Karpas-422 (cell line): ENCODE results near the gene TSEN2. TPM values are rescaled to one million over a fixed set of nuclear protein-coding genes. Genes with fewer than 3 reads are reported as not detected.

Experiments
- DNase-seq: peaks from one replicate; pipeline ENCODE4 v3.0.0-alpha.2; 2015
- H2AFZ ChIP-seq: fragments of 200-600 bp; sonication (generic); 2 replicates; pipeline ENCODE4 v1.6.1; 2014; ENCODE audit warnings: antibody characterized with exemption, low read length, mixed read lengths
- H3K27ac ChIP-seq: fragments of 200-600 bp; sonication (generic); 2 replicates; pipeline ENCODE4 v1.5.1; 2014; ENCODE audit warnings: mild to moderate bottlenecking, low read length, moderate library complexity
- H3K27me3 ChIP-seq: fragments of 200-600 bp; sonication (generic); 2 replicates; pipeline ENCODE4 v1.6.1; 2014; ENCODE audit warnings: low read length, mixed read lengths
- H3K36me3 ChIP-seq: fragments of 200-600 bp; sonication (generic); 2 replicates; pipeline ENCODE4 v1.6.1; 2014; ENCODE audit warnings: low read length, mixed read lengths; ENCODE audit not compliant: insufficient read depth
- H3K4me1 ChIP-seq: fragments of 200-600 bp; sonication (generic); 2 replicates; pipeline ENCODE4 v1.6.1; 2014; ENCODE audit warnings: mild to moderate bottlenecking, low read length, mixed read lengths
- H3K4me2 ChIP-seq: fragments of 200-600 bp; sonication (generic); 2 replicates; pipeline ENCODE4 v1.6.1; 2014; ENCODE audit warnings: low read length, low read depth, mild to moderate bottlenecking; ENCODE audit not compliant: poor library complexity, severe bottlenecking
- H3K4me3 ChIP-seq: fragments of 200-600 bp; sonication (generic); 2 replicates; pipeline ENCODE4 v1.5.1; 2014; ENCODE audit warnings: mild to moderate bottlenecking, antibody characterized with exemption, low read length, mixed read lengths
- H3K79me2 ChIP-seq: fragments of 200-600 bp; sonication (generic); 2 replicates; pipeline ENCODE4 v1.6.1; 2014; ENCODE audit warnings: mild to moderate bottlenecking, low read length, mixed read lengths
- H3K9ac ChIP-seq: fragments of 200-600 bp; sonication (generic); 2 replicates; pipeline ENCODE4 v1.6.0; 2014; ENCODE audit warnings: low read length
- H3K9me2 ChIP-seq: fragments of 200-600 bp; sonication (generic), shearing (Covaris generic); replicated peaks from 2 replicates; pipeline ENCODE4 v1.6.0; 2014; ENCODE audit warnings: mild to moderate bottlenecking, low read length, moderate library complexity; ENCODE audit not compliant: insufficient read depth
- H3K9me3 ChIP-seq: fragments of 300-700, 200-600 bp; sonication (generic); 2 replicates; pipeline ENCODE4 v1.6.1; 2014; ENCODE audit warnings: low read length, mixed read lengths
- H4K20me1 ChIP-seq: fragments of 200-600 bp; sonication (generic); 2 replicates; pipeline ENCODE4 v1.6.1; 2014; ENCODE audit warnings: mild to moderate bottlenecking, antibody characterized with exemption, low read length, low read depth; ENCODE audit not compliant: insufficient read depth
- total RNA-seq: library from RNA; depleted of rRNA; stranded (reverse); fragments of >200 nt; shearing (Covaris generic); gene quantifications from 2 replicates; pipeline ENCODE4 v1.2.3, GENCODE V29; 2014; ENCODE audit warnings: low replicate concordance; rRNA removed

Gene TSEN2
- total RNA-seq = 19.3 and 28.4 TPM in 2 replicates

DNA sequence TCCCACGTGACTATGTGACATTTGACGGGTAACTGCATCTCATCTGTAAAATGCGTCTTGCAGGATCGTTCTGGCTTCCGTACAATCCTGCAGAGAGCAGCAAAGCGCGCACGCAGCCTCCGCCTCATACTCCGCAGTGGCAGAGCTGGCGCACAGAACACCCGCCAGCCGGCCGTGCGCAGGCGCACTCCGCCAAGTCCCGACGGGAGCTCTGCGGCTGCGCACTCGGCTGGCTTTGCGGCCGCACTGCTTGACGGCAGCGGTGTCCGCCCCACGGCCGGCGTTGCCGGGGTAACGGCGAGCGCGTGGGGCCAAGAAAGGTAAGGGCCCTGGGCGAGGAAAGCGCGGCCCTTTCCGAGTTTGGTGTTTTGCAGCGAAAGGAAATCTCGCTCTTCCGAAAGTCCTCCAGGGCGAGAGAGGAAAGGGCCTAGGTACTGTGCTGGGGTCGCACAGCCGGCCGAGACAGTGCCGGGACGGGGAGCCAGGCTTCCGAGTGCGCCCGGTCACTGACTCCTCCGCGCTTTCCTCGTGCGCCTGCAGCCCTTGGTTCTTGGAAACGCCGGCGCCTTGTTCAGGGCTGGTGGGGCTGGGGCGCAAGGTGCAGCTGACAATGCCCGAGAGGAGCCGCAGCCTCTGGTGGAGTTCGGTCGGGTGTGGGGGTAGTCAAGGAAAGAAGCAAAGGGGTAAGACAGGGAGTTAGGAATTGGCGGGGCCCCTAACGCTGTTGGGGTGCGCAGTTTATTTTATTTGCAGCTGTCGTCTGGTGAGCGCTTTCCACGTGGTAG lies at the start of gene TSEN2:
Gene TSEN2 (plus strand): TSS at position 283 of the 785 bp plus-strand sequence. CDS start 5,321 bp downstream, outside the sequence.
- H3K27me3 ChIP-seq = no peaks in the 10 kb centered on the region
- H3K4me2 ChIP-seq = peak within 1 kb of the TSS; percentile 96
- peaks cover 17% of the 10 kb centered on the region; the same call in 1 of the 2 replicates for H4K20me1 ChIP-seq
- no peaks in the 10 kb centered on the region for H3K9me2 ChIP-seq
- H3K27ac ChIP-seq = peak within 1 kb of the TSS; percentile 67; the same call in 1 of the 2 replicates
- peaks cover 10% of the 10 kb centered on the region for H3K79me2 ChIP-seq
- H3K9ac ChIP-seq = peak within 1 kb of the TSS; percentile 85
- no peaks in the 10 kb centered on the region for H3K9me3 ChIP-seq
- DNase-seq = peak; percentile 98
- H2AFZ ChIP-seq = peak within 1 kb of the TSS; percentile 99
- peak within 1 kb of the TSS; percentile 80 for H3K4me3 ChIP-seq
- H3K36me3 ChIP-seq = peaks cover 7% of the 10 kb centered on the region; the same call in 1 of the 2 replicates
- peaks cover 22% of the 10 kb centered on the region for H3K4me1 ChIP-seq

DNA sequence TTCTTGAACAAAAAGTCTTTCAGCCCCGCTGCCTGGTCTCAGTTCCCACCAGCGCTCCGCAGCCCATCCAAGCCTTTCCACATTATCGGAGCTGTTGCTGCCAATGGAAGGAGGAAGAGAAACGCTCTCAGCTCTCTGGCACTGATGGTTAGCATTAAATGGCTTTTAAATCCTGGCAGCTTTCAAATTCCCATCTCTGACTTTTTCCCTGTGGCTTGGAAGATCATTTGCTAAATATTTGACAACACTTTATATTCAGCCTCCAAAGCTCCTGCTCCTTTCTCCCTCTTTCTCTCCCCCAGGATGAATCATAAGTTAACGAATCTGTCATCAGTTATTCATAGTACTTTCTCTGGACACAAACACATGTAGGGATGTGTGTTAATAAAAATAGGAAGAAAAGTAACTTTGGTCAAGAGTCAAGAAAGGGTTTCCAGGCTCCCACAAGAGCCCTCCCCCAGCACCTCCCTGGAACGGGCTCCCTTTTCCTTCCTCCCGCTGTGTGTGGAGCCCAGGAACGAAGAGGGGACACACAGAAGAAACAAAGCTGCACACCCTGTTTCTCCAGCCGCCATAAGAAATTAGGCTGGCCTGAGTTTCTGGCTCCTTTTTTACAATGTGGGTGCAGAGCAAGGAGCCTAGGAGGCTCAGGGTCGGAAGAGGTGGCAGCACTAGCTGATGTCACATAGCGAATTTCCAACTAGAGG lies 47.6 kb upstream of the TSEN2 start:
- Histone ChIP-seq H3K4me1 (no peaks in the 10 kb centered on the region), H3K27me3 (no peaks in the 10 kb centered on the region), H3K36me3 (no peaks in the 10 kb centered on the region), H2AFZ (no peak overlapping the region), H3K9me2 (no peaks in the 10 kb centered on the region), H4K20me1 (no peaks in the 10 kb centered on the region), H3K4me3 (no peak overlapping the region), H3K4me2 (no peak overlapping the region), H3K79me2 (no peaks in the 10 kb centered on the region), H3K9me3 (no peaks in the 10 kb centered on the region), H3K9ac (no peak overlapping the region), H3K27ac (no peak overlapping the region)
- no peak for DNase-seq

DNA sequence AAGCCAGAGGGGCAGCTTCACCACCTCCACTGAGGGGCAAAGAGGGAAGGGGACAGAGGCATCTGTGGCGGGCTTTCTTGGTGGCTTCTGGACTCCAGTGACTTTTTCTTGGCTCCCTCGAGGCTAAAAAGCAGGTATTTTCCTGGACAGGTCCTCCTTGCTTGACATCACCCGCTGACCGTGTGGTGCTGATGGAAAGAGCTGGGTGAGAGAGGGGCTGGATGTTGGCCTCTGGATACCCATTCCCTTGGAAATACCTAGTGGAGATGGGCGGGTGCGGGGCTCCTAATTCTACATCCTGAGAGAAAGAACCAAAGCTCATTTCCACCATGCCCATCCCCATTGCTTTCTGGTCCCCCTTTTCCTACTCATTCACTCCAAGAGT lies 47.1 kb upstream of the TSEN2 start:
- Histone ChIP-seq H3K9me2 (no peaks in the 10 kb centered on the region), H3K4me1 (no peaks in the 10 kb centered on the region), H3K27me3 (no peaks in the 10 kb centered on the region), H3K4me2 (no peak overlapping the region), H3K9ac (no peak overlapping the region), H3K36me3 (no peaks in the 10 kb centered on the region), H2AFZ (no peak overlapping the region), H3K27ac (no peak overlapping the region), H3K9me3 (no peaks in the 10 kb centered on the region), H4K20me1 (no peaks in the 10 kb centered on the region), H3K4me3 (no peak overlapping the region), H3K79me2 (no peaks in the 10 kb centered on the region)
- no peak for DNase-seq

DNA sequence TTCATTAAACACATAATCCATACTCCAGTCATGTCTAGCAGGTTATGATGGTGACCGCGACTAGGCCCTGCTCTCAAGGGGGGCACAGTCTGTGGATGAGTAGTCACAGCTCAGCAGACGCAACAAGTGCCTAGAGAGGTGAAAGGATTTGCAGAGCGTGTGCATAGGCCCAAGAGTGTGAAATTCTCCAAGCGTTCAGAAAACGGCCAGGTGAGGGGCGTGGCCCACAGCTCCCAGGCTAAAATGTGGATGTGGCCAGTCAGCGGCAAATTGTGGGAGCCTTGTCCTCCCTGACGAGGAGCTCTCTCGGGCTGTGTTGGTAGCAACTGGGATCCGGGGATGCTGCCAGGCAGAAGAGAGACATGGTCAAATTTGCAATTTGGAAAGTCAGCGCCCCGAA lies 46.4 kb upstream of the TSEN2 start:
- H3K79me2 ChIP-seq = no peaks in the 10 kb centered on the region
- H3K4me1 ChIP-seq = no peaks in the 10 kb centered on the region
- no peaks in the 10 kb centered on the region for H3K9me2 ChIP-seq
- H3K4me2 ChIP-seq = no peak overlapping the region
- no peak for DNase-seq
- H3K27me3 ChIP-seq = no peaks in the 10 kb centered on the region
- no peak overlapping the region for H3K27ac ChIP-seq
- no peak overlapping the region for H2AFZ ChIP-seq
- no peak overlapping the region for H3K4me3 ChIP-seq
- no peaks in the 10 kb centered on the region for H3K9me3 ChIP-seq
- no peak overlapping the region for H3K9ac ChIP-seq
- H3K36me3 ChIP-seq = no peaks in the 10 kb centered on the region
- H4K20me1 ChIP-seq = no peaks in the 10 kb centered on the region

DNA sequence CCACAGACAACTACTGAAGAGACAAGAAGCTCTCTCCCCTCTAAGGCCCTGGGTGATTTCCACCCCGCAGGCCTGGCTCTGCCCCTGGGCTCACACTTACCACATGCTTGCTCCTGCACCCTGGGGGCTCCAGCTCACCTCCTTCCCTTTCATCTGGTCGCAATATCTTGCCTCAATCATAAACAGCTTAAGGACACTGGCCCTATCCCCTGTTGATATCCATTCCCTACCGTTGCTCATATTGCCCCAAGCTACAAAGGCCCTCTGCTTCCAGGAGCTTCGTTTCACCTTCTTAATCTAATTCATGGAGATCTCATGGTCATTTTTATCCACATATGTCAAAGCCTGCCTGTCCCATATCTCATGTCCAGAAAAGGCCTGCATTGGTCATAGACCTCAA lies 46.0 kb upstream of the TSEN2 start:
- H4K20me1 ChIP-seq = no peaks in the 10 kb centered on the region
- DNase-seq = no peak
- no peaks in the 10 kb centered on the region for H3K27me3 ChIP-seq

DNA sequence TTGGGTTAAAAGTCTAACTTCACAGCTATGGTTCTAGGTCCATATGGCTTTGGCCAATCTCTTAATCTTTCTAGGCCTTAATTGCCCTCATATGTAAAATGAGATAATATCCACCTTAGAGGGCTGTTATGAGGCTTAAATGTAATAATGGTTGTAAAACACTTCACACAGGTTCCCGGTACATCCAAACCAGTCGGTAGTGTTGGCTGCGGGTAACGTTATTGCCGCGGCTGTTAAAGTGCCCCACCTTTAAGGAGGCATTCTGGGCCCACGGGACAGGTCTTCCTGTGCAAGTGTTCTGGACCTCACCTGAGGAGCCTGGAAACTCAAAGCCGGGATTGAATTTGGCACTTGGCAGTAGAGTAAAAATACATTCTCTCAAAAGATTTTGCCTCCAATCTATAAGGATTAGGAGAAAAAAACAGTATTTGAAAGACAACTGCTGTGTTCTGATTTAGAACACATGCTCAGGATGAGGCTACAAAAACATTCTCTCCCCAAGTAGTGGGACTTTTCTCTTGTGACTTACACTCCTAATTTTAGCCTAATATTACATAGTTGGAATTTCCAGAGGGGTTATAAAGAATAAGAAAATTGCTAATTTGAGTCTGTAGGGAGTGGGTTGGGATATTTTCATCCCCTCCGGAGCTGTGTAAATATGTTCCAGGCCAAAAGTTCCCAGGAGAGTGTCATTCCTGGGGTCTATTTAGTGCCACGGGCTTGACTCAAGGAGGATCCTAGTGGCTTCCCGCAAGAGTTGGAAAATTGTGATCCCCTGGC lies 44.9 kb upstream of the TSEN2 start:
- Histone ChIP-seq H3K36me3 (no peaks in the 10 kb centered on the region), H3K9me2 (no peaks in the 10 kb centered on the region), H3K79me2 (no peaks in the 10 kb centered on the region), H2AFZ (no peak overlapping the region), H3K9me3 (no peaks in the 10 kb centered on the region), H3K4me2 (no peak overlapping the region), H3K27ac (no peak overlapping the region), H3K27me3 (no peaks in the 10 kb centered on the region), H3K9ac (no peak overlapping the region), H3K4me1 (no peaks in the 10 kb centered on the region), H3K4me3 (no peak overlapping the region), H4K20me1 (no peaks in the 10 kb centered on the region)
- no peak for DNase-seq

More for the DNA sequence above, 46.0 kb upstream of the TSEN2 start:
- Histone ChIP-seq H3K9me2 (no peaks in the 10 kb centered on the region), H2AFZ (no peak overlapping the region), H3K4me1 (no peaks in the 10 kb centered on the region), H3K4me3 (no peak overlapping the region), H3K79me2 (no peaks in the 10 kb centered on the region), H3K36me3 (no peaks in the 10 kb centered on the region), H3K9me3 (no peaks in the 10 kb centered on the region), H3K4me2 (no peak overlapping the region), H3K27ac (no peak overlapping the region), H3K9ac (no peak overlapping the region)

DNA sequence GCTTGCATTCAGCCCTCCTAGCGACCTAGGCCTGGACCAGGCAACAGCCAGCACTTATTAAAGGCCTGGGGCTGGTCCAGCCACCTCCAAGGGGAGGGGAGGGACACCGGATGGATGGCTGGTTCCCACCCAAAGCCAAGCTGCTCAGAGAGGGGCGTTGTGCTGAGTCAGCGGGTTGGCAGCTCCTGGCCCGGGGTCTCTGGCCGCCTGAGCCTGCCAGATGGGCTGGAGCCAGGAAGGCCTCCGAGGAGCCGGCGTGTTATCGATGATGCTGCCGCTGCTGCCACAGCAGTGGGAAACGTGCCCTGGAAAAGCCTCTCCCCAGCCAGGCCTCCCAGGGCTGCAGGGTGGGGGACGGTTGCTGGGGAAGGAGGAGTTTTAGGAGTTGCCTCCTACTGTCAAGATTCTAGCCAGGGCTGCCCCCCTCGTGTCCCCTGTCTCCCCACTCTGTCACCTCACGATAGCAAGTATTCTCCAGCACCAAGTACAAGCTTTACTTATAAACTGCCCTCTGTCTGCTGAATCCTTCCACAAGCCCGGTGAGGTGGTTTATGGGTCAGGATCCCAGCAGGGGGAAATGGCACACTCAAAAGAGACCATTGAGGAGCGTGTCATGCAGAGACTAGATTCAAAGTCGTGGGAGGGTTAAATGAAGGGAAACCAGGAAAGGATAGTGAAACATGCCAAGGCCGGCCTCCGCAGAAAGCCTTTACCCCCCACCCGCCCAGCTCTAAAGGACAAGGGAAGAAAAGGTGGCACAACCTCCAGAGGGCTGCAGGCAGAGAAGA lies 43.2 kb upstream of the TSEN2 start:
- DNase-seq = no peak
- Histone ChIP-seq H3K9me3 (no peaks in the 10 kb centered on the region), H3K27me3 (no peaks in the 10 kb centered on the region), H3K4me1 (no peaks in the 10 kb centered on the region), H3K9me2 (no peaks in the 10 kb centered on the region), H3K9ac (no peak overlapping the region), H4K20me1 (no peaks in the 10 kb centered on the region), H3K4me3 (no peak overlapping the region), H3K4me2 (no peak overlapping the region), H3K36me3 (no peaks in the 10 kb centered on the region), H2AFZ (no peak overlapping the region), H3K27ac (no peak overlapping the region), H3K79me2 (no peaks in the 10 kb centered on the region)
